K562 (cell line): ENCODE data around the gene REEP2. TPM values are rescaled to one million over a fixed set of nuclear protein-coding genes. Genes with fewer than 3 reads are reported as not detected.
A peak's percentile ranks its signal among the peaks of the same experiment; 100 is the strongest.

ENCODE experiments used
- CEBPB ChIP-seq: fragments of 450-650 bp; IDR thresholded peaks from 2 replicates; pipeline ENCODE4 v1.6.1; 2016; ENCODE audit warnings: missing genetic modification characterization, missing compliant biosample characterization
- E2F5 ChIP-seq: sonication (generic); formaldehyde crosslinking; IDR thresholded peaks from 2 replicates; pipeline ENCODE4 v1.8.0; 2022; ENCODE audit warnings: mild to moderate bottlenecking, missing genetic modification reagents
- E2F8 ChIP-seq: fragments of 450-650 bp; IDR thresholded peaks from 2 replicates; pipeline ENCODE4 v1.7.1; 2018; ENCODE audit warnings: mild to moderate bottlenecking, low read depth; ENCODE audit not compliant: partially characterized antibody
- FOXM1 ChIP-seq, 2 experiments: fragments of 450-650 bp in 1 of 2; sonication (generic) in 1 of 2; formaldehyde crosslinking in 1 of 2; IDR thresholded peaks; 2 replicates each; pipeline versions ENCODE4 v1.6.1 to v1.9.0; 2017 to 2022; ENCODE audit warnings: low read depth in 2 of 2, mild to moderate bottlenecking in 2 of 2, missing genetic modification reagents in 1 of 2, moderate library complexity in 1 of 2
- HNRNPL ChIP-seq: fragments of 200-400 bp; formaldehyde crosslinking; IDR thresholded peaks from 2 replicates; pipeline ENCODE4 v1.6.1; 2017; ENCODE audit warnings: low read depth, mild to moderate bottlenecking, low read length
- MAFK ChIP-seq: IDR thresholded peaks from 2 replicates; pipeline ENCODE4 v1.6.1; 2011; ENCODE audit warnings: low read length, improper control_type of control experiment
- NFIC ChIP-seq: fragments of 450-650 bp; IDR thresholded peaks from 2 replicates; pipeline ENCODE4 v1.6.1; 2017; ENCODE audit warnings: mild to moderate bottlenecking, inconsistent platforms
- OTX1 ChIP-seq: fragments of 450-650 bp; formaldehyde crosslinking; IDR thresholded peaks from 2 replicates; pipeline ENCODE4 v1.4.0; 2022; ENCODE audit warnings: mild to moderate bottlenecking
- PRPF4 ChIP-seq: fragments of 200-400 bp; formaldehyde crosslinking; IDR thresholded peaks from one replicate; pipeline ENCODE4 v1.6.1; 2017; ENCODE audit warnings: low read length, low read depth, mild to moderate bottlenecking; ENCODE audit not compliant: insufficient read depth, poor library complexity, severe bottlenecking
- STAT5A ChIP-seq: IDR thresholded peaks from 2 replicates; pipeline ENCODE4 v1.6.1; 2012; ENCODE audit warnings: low read length, inconsistent platforms, borderline replicate concordance
- ZBTB40 ChIP-seq, 2 experiments: fragments of 450-650 bp in 1 of 2; sonication (generic) in 1 of 2; formaldehyde crosslinking in 1 of 2; IDR thresholded peaks; 2 replicates each; pipeline versions ENCODE4 v1.7.1 to v1.9.0; 2016 to 2022; ENCODE audit warnings: inconsistent platforms in 1 of 2, mild to moderate bottlenecking in 1 of 2, missing genetic modification reagents in 1 of 2
- ZC3H4 ChIP-seq: sonication (generic); formaldehyde crosslinking; IDR thresholded peaks from 2 replicates; pipeline ENCODE4 v1.9.0; 2021; ENCODE audit warnings: missing genetic modification reagents, borderline replicate concordance
- ZNF239 ChIP-seq: fragments of 250-450 bp; sonication (Bioruptor Pico); IDR thresholded peaks from 2 replicates; pipeline ENCODE4 v1.4.0; 2020; ENCODE audit warnings: mild to moderate bottlenecking
- ZNF41 ChIP-seq: fragments of 250-450 bp; sonication (Bioruptor Pico); conservative IDR thresholded peaks from 2 replicates; pipeline ENCODE4 v1.4.0; 2020; ENCODE audit warnings: mild to moderate bottlenecking
- polyA plus RNA-seq, 8 experiments: library from polyadenylated mRNA; depleted of rRNA in 4 of 8; stranded (reverse) in 5 of 8; unstranded in 3 of 8; fragments of >200 nt; fragmentation: Nextera tagmentation in 2 of 8; fragmentation: Illumina TruSeq in 1 of 8; extraction: Ambion mirVana in 2 of 8; extraction: Trizol in 1 of 8; gene quantifications; 2 replicates each; pipeline versions ENCODE4 v1.2.1 to v1.2.3, GENCODE V29; 2011 to 2014; ENCODE audit warnings: inconsistent platforms in 1 of 8, missing spikeins in 1 of 8
- total RNA-seq, 7 experiments: library from RNA; depleted of rRNA in 6 of 7; stranded (reverse); fragments of >200 nt in 6 of 7; fragmentation: Illumina TruSeq in 2 of 7; extraction: Trizol in 2 of 7; gene quantifications; 2 replicates each; pipeline versions ENCODE4 v1.2.1 to v1.2.3, GENCODE V29; 2011 to 2021; ENCODE audit warnings: low replicate concordance in 1 of 7

REEP2 gene
- total and polyA plus RNA-seq, 9 of the 15 experiments (the other 6 are each of a cell fraction or from before 2014, with no cell fraction given), result 0.03 to 1.1 (median 0.12) TPM; not detected in 1

- TF ChIP-seq PRPF4 (peak; percentile 29), ZBTB40 (IDR thresholded peaks at IDR 0.05) (no peak), ZBTB40 (CRISPR knock-in tag; IDR thresholded peaks at IDR 0.05) (peak; percentile 8; the same call in 1 of the 2 replicates), E2F5 (no peak), ZNF41 (CRISPR knock-in tag) (no peak), MAFK (peak; percentile 22), E2F8 (peak; percentile 66), ZNF239 (CRISPR knock-in tag) (no peak), ZC3H4 (peak; percentile 98; the same call in 1 of the 2 replicates), HNRNPL (no peak), STAT5A (peak; percentile 68), CEBPB (tag) (no peak), OTX1 (CRISPR knock-in tag) (peak; percentile 86; the same call in 1 of the 2 replicates), FOXM1 (IDR thresholded peaks at IDR 0.05; ENCODE audit: low read depth) (no peak), FOXM1 (CRISPR knock-in tag; IDR thresholded peaks at IDR 0.05; ENCODE audit: low read depth) (peak; percentile 96), NFIC (peak; percentile 24; the same call in 1 of the 2 replicates)
Measured at GRCh38 chr5:138469540-138470321, 30.9 kb downstream of the REEP2 start (continued).
